B cell (primary cell): Measurements from ENCODE around the gene ARHGAP19. TPM values are rescaled to one million over a fixed set of nuclear protein-coding genes. Genes with fewer than 3 reads are reported as not detected.

Experiments
- ATAC-seq: fragments of 200-7000 bp; cut with Tn5 transposase; one replicate; pipeline ENCODE4 v1.10.0; 2021; ENCODE audit warnings: low read depth, mild to moderate bottlenecking, moderate number of reproducible peaks, moderate library complexity
- CTCF ChIA-PET: fragments of 350-600 bp; sonication (Branson Sonifier 250); formaldehyde crosslinking; loops from one replicate; lab custom pipeline; 2021; ENCODE audit warnings: antibody characterized with exemption, inconsistent platforms; lab: Charles Lee
- POLR2A ChIA-PET: fragments of 350-600 bp; sonication (Branson Sonifier 250); formaldehyde crosslinking; loops from one replicate; lab custom pipeline; 2021; ENCODE audit warnings: antibody characterized with exemption; lab: Charles Lee
- DNase-seq: peaks from one replicate; pipeline ENCODE4 v3.0.0; 2013
- H2AFZ ChIP-seq: 2 replicates; pipeline ENCODE4 v1.6.1; 2012; ENCODE audit warnings: mild to moderate bottlenecking, low read depth, low read length; ENCODE audit not compliant: insufficient read depth, poor library complexity, severe bottlenecking
- H3K27ac ChIP-seq, 2 donors: 1 replicate in 1 of 2; 2 replicates in 1 of 2; pipeline ENCODE4 v1.5.1; 2012 to 2013; ENCODE audit warnings: low read length in 2 of 2, mild to moderate bottlenecking in 2 of 2, moderate library complexity in 1 of 2
- H3K27me3 ChIP-seq, 4 experiments: fragments of 200-600 bp in 1 of 4; sonication (generic) in 1 of 4; replicated peaks in 1 of 4; 1 replicate in 2 of 4; 2 replicates in 2 of 4; pipeline versions ENCODE4 v1.6.1 to v1.7.0; 2013 to 2016; ENCODE audit warnings: low read length in 3 of 4, mild to moderate bottlenecking in 2 of 4, mixed read lengths in 1 of 4, moderate library complexity in 1 of 4; ENCODE audit not compliant: insufficient read depth in 4 of 4, control insufficient read depth in 3 of 4; ENCODE audit errors: control extremely low read depth in 1 of 4
- H3K36me3 ChIP-seq, 2 experiments: replicated peaks in 1 of 2; 1 replicate in 1 of 2; 2 replicates in 1 of 2; pipeline versions ENCODE4 v1.6.1 to v1.7.1; 2013; ENCODE audit warnings: low read length in 1 of 2; ENCODE audit not compliant: insufficient read depth in 2 of 2, control insufficient read depth in 1 of 2; ENCODE audit errors: control extremely low read depth in 1 of 2, extremely low read depth in 1 of 2
- H3K4me1 ChIP-seq, 2 donors: fragments of 200-600 bp in 1 of 2; sonication (generic) in 1 of 2; 1 replicate in 1 of 2; 2 replicates in 1 of 2; pipeline versions ENCODE4 v1.5.1 to v1.6.1; 2013 to 2017; ENCODE audit warnings: low read length in 2 of 2; ENCODE audit not compliant: control insufficient read depth in 2 of 2, insufficient read depth in 2 of 2
- H3K4me2 ChIP-seq: replicated peaks from 2 replicates; pipeline ENCODE3; 2012; ENCODE audit warnings: mild to moderate bottlenecking, low read depth, low read length; ENCODE audit not compliant: poor library complexity, severe bottlenecking
- H3K4me3 ChIP-seq, 5 experiments: fragments of 200-600 bp in 1 of 5; sonication (generic) in 1 of 5; 1 replicate in 3 of 5; 2 replicates in 2 of 5; pipeline versions ENCODE4 v1.5.1 to v1.7.0; 2011 to 2016; ENCODE audit warnings: low read length in 4 of 5, mild to moderate bottlenecking in 4 of 5, low read depth in 2 of 5, control low read depth in 1 of 5, moderate library complexity in 1 of 5; ENCODE audit not compliant: insufficient read depth in 1 of 5; ENCODE audit errors: control extremely low read depth in 1 of 5, extremely low read depth in 1 of 5
- H3K79me2 ChIP-seq: fragments of 200-600 bp; sonication (generic); one replicate; pipeline ENCODE4 v1.6.0; 2016; ENCODE audit warnings: low read length; ENCODE audit not compliant: control insufficient read depth, insufficient read depth
- H3K9ac ChIP-seq: fragments of 200-600 bp; sonication (generic); 2 replicates; pipeline ENCODE4 v1.6.1; 2017; ENCODE audit warnings: mild to moderate bottlenecking, low read length, moderate library complexity
- H3K9me3 ChIP-seq, 3 donors: one replicate each; pipeline versions ENCODE4 v1.6.1 to v1.7.1; 2013; ENCODE audit warnings: low read length in 2 of 3; ENCODE audit not compliant: control insufficient read depth in 2 of 3, insufficient read depth in 1 of 3; ENCODE audit errors: control extremely low read depth in 1 of 3
- H4K20me1 ChIP-seq: 2 replicates; pipeline ENCODE4 v1.6.0; 2012; ENCODE audit warnings: mild to moderate bottlenecking, low read length; ENCODE audit not compliant: insufficient read depth, control insufficient read depth, poor library complexity, severe bottlenecking
- H3K27ac Mint-ChIP-seq: one replicate; pipeline ENCODE4 v1.8.0; 2021; ENCODE audit warnings: mixed read lengths
- H3K27me3 Mint-ChIP-seq: one replicate; pipeline ENCODE4 v1.8.0; 2021; ENCODE audit warnings: mixed read lengths
- H3K4me1 Mint-ChIP-seq: one replicate; pipeline ENCODE4 v1.8.0; 2021; ENCODE audit warnings: mixed read lengths
- H3K4me3 Mint-ChIP-seq: one replicate; pipeline ENCODE4 v1.8.0; 2021; ENCODE audit warnings: mixed read lengths
- H3K9me3 Mint-ChIP-seq: one replicate; pipeline ENCODE4 v1.8.0; 2022; ENCODE audit warnings: mixed read lengths; ENCODE audit not compliant: insufficient read depth
- CTCF ChIP-seq: fragments of 200-600 bp; IDR thresholded peaks from one replicate; pipeline ENCODE4 v1.8.0; 2022; ENCODE audit warnings: antibody characterized with exemption, mild to moderate bottlenecking
- EZH2 ChIP-seq: IDR thresholded peaks from 2 replicates; pipeline ENCODE4 v1.6.1; 2012; ENCODE audit warnings: borderline replicate concordance, low read depth, mild to moderate bottlenecking, moderate library complexity, low read length; ENCODE audit not compliant: insufficient read depth, poor library complexity, severe bottlenecking
- WGBS: methylation state at CpG from one replicate; pipeline ENCODE4 v1.1.5; 2013; ENCODE audit warnings: missing lambda C conversion rate; ENCODE audit not compliant: insufficient coverage; 5-methylcytosine and 5-hydroxymethylcytosine counted together
- intact Hi-C: fragments of 100-400 bp; cut with micrococcal nuclease; formaldehyde crosslinking; loops from one replicate; pipeline ENCODE4 v1.10.0; 2022
- polyA plus RNA-seq: library from polyadenylated mRNA; depleted of rRNA; stranded (reverse); fragments of >200 nt; gene quantifications from 2 replicates; pipeline ENCODE4 v1.2.3, GENCODE V29; 2012
- total RNA-seq, 2 donors: library from RNA; stranded (reverse); fragments of 120-200 nt in 1 of 2; gene quantifications; 1 replicate in 1 of 2; 2 replicates in 1 of 2; pipeline versions ENCODE4 v1.2.3 to v1.2.4, GENCODE V29; 2013 to 2022

Gene ARHGAP19
- total and polyA plus RNA-seq, 2 donors (not counting 1 experiment from before 2014, with no cell fraction given), result 6.4 to 22.5 TPM

GRCh38 chr10:97213431-97213830 lies 79.0 kb downstream of the ARHGAP19 start:
- H3K9me3 Mint-ChIP-seq, result no peaks in the 10 kb centered on the region
- TF ChIP-seq CTCF (no peak), EZH2 (no peak)
- H3K27ac ChIP-seq, result no peak overlapping the region
- H3K27ac Mint-ChIP-seq, result no peak overlapping the region
- intact Hi-C loops, result no loop called here
- no peaks in the 10 kb centered on the region for H3K4me1 Mint-ChIP-seq
- H3K9me3 ChIP-seq, result no peaks in the 10 kb centered on the region
- H3K27me3 ChIP-seq, result no peaks in the 10 kb centered on the region
- no peak overlapping the region for H2AFZ ChIP-seq
- no peaks in the 10 kb centered on the region for H3K36me3 ChIP-seq
- ChIA-PET POLR2A (interaction anchor here (0.7 kb wide), 1 partner anchor 126 kb away, joined by 12 read pairs; no protein-coding TSS in a partner anchor), CTCF (interaction anchor here (0.5 to 12.7 kb wide), 8 partner anchors 16 to 1504 kb away, joined by 3 to 412 read pairs (median 4); no protein-coding TSS in a partner anchor)
- no peaks in the 10 kb centered on the region for H3K27me3 Mint-ChIP-seq
- no peaks in the 10 kb centered on the region for H3K79me2 ChIP-seq
- no peak overlapping the region for H3K9ac ChIP-seq
- 93% methylated on average over 5 of the region's 9 CpGs for WGBS
- no peak overlapping the region for H3K4me2 ChIP-seq
- no peaks in the 10 kb centered on the region for H4K20me1 ChIP-seq
- H3K4me1 ChIP-seq, result no peaks in the 10 kb centered on the region
- ATAC-seq (no peak), DNase-seq (no peak)
- H3K4me3 ChIP-seq, result no peak overlapping the region
- no peak overlapping the region for H3K4me3 Mint-ChIP-seq

- intact Hi-C loops, result loop anchor here (2.0 kb wide), 1 partner anchor 130 kb away; no protein-coding TSS in a partner anchor
- no peak overlapping the region for H3K4me3 Mint-ChIP-seq
- H3K36me3 ChIP-seq, result no peaks in the 10 kb centered on the region
- ATAC-seq (no peak), DNase-seq (no peak)
- no peaks in the 10 kb centered on the region for H3K27me3 Mint-ChIP-seq
- TF ChIP-seq CTCF (no peak), EZH2 (no peak)
- no peak overlapping the region for H2AFZ ChIP-seq
- CTCF ChIA-PET, result interaction anchor here (0.6 to 12.7 kb wide), 31 partner anchors 9 to 841 kb away, joined by 3 to 412 read pairs (median 6); no protein-coding TSS in a partner anchor
- H3K79me2 ChIP-seq, result no peaks in the 10 kb centered on the region
- H3K27ac Mint-ChIP-seq, result no peak overlapping the region
- H3K4me1 Mint-ChIP-seq, result peaks cover 4% of the 10 kb centered on the region
- whole genome bisulfite sequencing, result 94% methylated on average over 9 of the region's 9 CpGs
- H3K4me3 ChIP-seq, result no peak overlapping the region
- no peaks in the 10 kb centered on the region for H3K9me3 ChIP-seq
- POLR2A ChIA-PET, result no interaction called here
- no peaks in the 10 kb centered on the region for H3K4me1 ChIP-seq
- H3K4me2 ChIP-seq, result no peak overlapping the region
- peaks cover 0 to 7% (median 1%) of the 10 kb centered on the region in 4 experiments for H3K27me3 ChIP-seq
- H4K20me1 ChIP-seq, result no peaks in the 10 kb centered on the region
- no peaks in the 10 kb centered on the region for H3K9me3 Mint-ChIP-seq
- H3K9ac ChIP-seq, result no peak overlapping the region
- no peak overlapping the region for H3K27ac ChIP-seq
Observed at GRCh38 chr10:97211229-97211628, 81.2 kb downstream of the ARHGAP19 start.
